GM19193 (cell line): ENCODE measurements around the gene MYH6.

Experiments used
- POLR2A ChIP-seq: IDR thresholded peaks from 4 replicates; pipeline ENCODE4 v1.6.1; 2011; ENCODE audit not compliant: insufficient read depth, insufficient read length; ENCODE audit errors: extremely low read depth

The MYH6 gene

DNA sequence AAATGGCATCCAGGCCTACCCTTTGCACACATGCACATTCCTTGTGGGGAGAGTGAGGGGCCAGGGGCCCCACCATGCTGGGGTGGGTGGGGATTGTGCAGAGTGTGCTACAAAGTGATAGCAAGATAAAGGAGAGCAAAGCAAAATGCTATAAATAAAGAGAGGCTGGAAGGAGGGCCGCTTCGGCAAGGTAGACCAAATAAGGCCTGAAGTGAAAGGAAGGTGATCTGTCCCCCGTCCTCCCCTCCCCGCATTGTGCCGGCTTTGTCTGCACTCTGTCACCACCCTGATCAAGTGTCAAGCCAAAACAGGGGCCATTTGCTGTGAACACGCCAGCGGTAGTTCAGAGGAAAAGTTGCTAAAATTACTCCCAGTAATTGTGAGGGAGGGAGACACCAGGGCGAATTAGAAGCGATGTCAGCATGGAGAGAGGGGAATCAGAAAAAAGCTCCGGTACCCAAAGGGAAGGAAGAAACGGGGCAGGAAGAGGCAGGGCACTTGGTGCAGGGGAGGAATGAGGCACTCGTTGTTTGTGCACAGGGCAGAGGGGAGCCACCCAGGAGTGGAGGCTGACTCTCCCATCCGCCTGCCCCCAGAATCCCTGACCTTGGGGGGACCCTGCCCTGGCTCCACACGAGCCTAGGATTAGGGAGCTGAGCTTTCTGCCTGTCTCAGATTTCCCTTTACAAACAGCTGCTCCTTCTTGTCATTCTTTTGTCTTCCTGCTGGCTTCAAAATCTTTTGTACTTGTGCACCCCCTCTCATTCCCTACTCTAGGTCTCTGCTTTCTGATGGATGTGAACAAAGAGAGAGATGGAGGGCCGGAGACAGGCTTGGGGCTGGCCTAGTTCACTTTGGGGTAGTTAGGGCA lies 30.3 kb upstream of the MYH6 start:
- TF ChIP-seq POLR2A, result no peak

DNA sequence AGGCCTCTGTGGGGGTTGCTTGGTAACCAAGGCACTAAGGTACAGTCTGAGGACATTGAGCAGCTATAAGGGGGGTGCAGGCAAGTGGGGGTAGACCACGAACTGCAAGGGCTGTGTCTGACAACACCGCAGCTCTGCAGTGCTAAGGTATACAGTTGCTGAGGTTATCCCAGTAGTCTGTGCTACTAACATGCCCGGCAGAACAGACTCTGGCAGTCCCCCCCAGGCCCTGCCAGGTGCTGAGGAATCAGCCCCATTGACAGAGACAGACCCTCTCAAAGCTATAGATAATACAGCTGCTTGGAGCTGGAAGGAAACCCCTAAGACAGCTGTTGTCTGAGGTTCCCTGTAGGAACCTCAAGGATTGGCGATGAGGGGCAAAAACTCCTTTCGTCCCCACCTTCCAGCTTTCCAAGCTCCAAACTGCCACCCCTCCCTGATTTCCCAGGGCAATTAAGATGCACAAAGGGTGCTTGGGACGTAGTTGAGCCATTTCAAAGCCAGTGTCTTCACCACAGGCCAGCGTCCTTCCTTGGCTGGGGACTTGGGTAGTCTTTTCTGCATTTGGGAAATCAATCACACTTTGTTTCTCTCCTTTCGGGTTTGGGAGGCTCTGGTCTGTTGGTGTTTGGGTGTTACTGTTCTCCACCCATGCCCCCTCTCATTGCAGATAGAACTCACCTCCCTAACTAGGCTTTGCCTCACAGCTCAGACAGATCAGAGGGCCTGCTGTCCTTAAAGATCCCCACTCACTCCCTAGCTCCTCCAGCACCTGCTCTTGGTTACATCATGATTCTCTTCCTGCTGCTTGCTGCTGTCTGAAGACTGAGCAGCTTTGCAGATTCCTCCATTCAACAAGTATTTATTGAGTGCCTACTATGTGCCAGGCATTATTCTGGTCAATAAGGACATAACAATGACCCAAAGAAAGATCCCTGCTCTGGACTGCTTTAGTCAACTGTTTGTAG lies 29.3 kb upstream of the MYH6 start:
- TF ChIP-seq POLR2A, result no peak

DNA sequence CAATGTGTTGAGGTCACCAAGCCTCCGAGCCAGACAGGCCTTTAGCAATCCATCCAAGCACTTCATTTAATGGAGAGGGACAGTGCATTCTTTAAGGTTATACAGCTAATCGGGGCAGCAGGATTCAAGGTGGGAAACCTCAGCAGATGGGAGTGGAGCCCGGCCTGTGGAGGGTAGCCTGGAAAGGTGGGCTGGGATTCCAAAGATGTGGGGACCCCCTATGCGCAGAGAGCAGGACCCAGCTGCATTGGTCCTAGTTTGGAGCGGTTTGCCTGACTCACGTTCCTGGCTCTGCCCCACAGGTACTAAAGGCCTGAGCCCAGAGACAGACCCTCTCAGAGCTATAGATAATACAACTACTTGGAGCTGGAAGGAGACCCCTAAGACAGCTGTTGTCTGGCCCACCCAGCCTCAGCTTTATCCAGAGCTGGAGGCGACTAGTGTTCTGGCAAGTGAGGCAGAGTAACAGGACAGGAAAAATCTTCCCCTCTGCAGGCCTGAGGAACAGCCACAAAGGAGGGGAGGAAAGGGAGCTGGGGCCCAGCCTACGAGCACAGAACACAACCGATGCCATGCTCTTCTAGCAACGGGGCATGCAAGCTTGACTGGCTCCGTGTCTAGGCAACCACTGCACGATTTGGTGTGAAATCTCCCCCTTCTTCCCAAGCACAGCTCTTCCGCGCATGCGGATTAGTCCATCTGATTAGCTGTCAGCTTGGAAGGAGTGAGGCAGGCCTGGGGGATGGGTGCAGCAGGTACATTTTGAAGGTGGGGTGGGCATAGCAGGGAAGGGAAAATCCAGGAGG lies 28.5 kb upstream of the MYH6 start:
- TF ChIP-seq POLR2A, result no peak

DNA sequence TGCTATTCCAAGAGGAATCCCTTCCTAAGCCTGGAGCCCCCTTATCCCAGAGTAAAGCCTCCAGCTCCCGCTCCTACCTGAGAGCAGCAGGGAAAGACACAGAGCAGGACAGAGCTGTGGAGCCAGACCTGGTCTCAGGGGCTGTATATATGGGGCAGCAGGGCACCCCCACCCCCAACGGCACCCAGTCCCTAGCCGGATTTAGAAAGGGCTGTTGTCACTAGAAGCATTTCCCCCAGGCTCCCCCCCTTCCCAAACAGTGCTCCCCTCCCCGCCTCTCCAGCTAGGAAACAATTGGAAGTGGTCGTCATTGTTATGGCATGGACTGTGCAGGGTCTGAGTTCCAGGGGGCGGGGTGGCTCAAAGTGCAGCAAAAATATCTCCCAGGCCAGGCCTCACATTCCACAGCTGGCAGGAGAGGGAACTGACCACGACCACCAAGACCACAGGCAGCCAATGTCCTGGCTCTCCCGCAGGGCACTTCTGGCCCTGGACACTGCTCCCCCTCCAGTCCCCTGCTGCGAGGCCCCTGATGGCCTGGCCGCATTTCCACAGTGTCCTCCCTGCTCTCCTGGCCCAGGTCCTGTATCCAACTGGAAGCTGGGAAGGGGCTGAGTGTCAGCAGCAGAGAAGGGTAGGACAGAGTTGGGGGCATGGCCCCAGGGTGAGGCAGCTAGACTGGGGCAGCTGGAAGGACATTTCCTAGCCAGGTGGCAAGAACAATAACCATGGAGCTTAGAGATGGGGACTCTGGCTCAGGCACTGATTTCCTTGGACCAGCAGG lies 27.7 kb upstream of the MYH6 start, which contains the start of gene MYH7:
TSS of gene MYH7 (minus strand) at position 118 of the 784 bp plus-strand sequence. CDS start 1,928 bp downstream, outside the sequence.
- no peak for TF ChIP-seq POLR2A

DNA sequence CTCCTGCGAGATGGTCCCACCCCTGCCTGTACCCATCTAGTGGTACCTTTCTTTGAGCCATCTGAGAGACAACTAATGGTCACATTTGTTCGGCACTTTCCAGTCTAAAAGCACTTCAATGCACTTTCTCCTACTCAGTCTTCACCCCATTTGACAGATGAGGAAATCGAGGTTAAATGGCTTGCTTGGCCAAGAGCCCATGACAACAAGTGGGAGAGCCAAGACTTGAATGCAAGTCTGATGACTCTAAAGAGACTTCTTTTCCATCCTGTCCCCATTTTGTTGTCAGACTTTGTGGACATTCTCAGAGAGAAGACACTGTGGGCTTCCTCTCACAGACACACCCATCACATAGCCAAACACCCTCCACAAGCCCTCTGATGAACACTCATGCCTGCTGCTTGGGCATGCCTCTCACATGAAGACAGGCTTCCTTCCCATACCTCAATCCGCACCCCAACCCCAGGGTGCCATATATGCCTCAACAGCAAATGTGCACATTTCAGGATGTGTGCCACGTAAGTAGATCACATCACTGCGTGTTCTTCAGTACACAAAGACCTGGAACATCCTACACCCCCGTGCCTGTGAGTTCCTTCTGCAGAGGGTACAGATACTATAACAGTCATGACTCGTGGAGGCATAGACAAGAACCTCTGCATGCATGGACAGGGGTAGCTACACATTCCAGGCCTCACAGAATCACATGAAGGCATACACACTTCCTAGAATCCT lies 26.6 kb upstream of the MYH6 start:
- no peak for TF ChIP-seq POLR2A

DNA sequence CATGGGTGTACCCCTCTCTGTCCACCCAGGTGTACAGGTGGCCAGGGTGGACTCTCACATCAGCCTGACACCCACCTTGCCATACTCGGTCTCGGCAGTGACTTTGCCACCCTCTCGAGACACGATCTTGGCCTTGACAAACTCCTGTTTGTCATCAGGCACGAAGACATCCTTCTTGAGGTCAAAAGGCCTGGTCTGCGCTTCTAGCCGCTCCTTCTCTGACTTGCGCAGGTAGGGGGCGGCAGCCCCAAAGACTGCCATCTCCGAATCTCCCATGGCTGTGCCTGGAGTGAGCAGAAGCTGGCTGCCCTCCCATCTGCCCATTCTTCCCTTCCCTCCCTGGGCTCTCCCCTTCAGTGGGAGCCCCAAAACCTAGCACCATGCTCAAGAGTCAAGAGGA lies 25.4 kb upstream of the MYH6 start:
- TF ChIP-seq POLR2A, result no peak

DNA sequence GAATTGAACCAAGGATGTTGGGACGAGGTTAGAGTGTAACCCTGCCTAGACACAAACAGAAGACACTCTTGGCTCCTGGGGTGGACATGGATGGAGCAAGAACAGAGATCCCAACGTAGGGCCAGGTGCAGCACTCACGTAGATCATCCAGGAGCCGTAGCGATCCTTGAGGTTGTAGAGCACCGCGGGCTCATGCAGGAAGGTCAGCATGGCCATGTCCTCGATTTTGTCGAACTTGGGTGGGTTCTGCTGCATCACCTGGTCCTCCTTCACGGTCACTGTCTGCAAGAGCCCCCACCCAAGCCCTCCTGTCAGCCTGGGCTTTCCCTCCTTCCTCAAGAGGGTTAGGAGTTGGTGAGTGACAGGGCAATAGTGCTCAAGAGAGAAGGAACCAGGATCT lies 24.9 kb upstream of the MYH6 start:
- TF ChIP-seq POLR2A, result no peak

DNA sequence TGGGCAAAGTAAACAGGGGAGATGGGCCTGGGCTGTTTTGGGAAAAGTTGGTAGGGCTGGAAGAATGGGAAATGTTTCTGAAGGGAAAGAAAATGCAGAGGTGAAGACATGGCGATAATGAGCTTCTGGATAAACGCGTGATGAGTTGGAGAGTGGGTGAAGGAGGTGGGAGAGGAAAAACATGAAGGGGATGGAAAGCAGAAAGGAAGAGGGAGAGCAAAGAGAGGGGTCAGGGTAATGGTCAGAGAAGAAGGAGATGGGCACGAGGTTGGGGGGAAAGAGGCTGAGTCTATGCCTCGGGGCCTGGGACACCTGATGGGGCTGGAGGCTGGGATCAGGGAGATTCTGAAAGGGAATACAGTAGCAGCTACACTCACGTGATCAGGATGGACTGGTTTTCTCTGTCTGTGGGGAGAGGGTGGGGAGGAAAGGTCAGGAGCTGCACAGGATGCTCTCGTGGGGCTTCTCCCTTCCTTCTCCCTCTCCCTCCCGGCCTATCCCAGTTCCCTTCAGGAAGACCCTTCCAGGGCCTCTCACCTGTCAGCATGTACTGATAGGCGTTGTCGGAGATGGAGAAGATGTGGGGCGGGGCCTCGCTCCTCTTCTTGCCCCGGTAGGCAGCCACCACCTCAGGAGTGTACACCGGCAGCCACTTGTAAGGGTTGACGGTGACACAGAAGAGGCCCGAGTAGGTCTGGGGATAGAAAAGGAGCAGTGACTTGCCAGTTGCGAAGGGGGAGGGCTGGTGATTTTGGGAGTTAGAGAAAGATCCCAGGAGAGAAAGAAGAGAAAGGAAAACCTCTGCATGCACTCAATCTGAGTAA lies 24.2 kb upstream of the MYH6 start:
- TF ChIP-seq POLR2A, result no peak

DNA sequence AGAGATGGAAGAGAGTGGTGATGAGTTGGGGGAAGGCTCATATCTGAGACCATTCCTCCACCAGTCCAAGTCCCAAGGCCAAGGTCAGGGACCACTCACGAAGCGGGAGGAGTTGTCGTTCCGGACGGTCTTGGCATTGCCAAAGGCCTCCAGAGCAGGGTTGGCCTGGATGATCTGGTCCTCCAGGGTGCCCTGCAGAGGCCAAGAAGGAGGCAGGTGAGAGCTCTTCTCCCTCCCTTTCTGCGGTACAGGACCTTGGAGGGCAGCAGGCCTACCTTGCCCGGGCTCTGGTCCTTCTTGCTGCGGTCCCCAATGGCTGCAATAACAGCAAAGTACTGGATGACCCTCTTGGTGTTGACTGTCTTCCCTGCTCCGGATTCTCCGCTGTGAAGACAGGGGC lies 23.4 kb upstream of the MYH6 start:
- TF ChIP-seq POLR2A, result no peak

DNA sequence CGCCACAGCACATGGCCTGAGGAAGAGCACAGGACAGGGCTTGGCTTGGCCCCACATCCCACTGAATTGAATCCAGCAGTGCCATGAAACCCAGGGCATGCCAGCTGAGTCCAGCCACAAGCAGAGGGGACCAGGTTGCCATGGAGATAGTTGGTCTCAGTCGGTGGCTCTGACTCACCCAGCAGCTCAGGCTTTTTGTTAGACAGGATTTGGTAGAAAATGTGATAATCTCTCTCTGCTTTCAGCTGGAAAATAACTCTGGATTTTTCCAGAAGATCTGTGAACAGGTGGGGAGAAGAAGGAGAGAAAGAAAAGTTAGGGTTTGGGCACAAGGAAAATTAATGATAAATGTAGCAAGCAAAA lies 22.6 kb upstream of the MYH6 start:
- TF ChIP-seq POLR2A, result no peak

DNA sequence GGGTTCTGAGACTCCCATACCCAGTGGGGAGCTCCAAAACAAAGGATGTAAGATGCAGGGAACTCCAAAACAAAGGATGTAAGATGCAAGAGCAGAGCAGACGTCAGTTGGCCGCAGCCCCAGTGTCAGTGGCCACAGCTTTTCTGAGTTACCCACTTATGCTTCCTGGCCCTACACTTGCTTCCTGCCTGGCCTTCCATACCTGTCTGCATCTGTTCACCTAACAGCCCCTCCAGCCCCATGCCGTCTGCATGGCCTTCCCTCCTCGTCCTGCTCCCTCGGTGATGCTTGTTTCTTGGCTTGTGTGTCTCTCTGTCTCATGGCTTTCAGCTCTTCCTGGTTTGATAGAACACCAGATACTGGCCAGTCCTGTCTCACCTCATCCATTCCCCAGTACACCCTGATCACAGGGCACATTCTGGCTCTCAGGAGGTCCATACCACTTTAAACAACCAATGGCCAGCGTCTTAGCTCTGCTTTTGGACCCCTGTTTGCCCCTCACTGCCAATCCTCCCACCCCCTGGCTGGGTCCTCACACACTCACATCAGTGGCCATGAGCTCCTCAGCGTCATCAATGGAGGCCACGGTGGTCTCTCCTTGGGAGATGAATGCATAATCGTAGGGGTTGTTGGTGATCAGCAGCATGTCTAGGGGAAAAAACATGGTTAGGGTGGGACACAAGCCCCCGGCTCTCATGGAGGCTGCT lies 22.1 kb upstream of the MYH6 start:
- no peak for TF ChIP-seq POLR2A
